Measurements from ENCODE around the gene LYZL1. TPM values are rescaled to one million over a fixed set of nuclear protein-coding genes. Genes with fewer than 3 reads are reported as not detected.
"Not testable (repeated sequence)": the region's sequence is repeated elsewhere in the genome, so short reads cannot be mapped to it uniquely, and the experiment has no call there.

Gene LYZL1
- total RNA-seq, 4 donors from 2014 or later = not detected

- 73 to 89% methylated on average over 4 to 6 of the region's 6 CpGs for WGBS, 2 donors (ENCODE audit: low coverage in 1 of 2)
- Histone ChIP-seq H3K4me3 (no peak overlapping the region), H3K36me3 (no peaks in the 10 kb centered on the region), H3K27me3 (no peaks in the 10 kb centered on the region), H3K27ac (no peak overlapping the region), H3K4me1 (peaks cover 0 to 24% (median 0%) of the 10 kb centered on the region in 3 donors), H3K9me3 (no peaks in the 10 kb centered on the region)
- TF ChIP-seq, protein P1, sequence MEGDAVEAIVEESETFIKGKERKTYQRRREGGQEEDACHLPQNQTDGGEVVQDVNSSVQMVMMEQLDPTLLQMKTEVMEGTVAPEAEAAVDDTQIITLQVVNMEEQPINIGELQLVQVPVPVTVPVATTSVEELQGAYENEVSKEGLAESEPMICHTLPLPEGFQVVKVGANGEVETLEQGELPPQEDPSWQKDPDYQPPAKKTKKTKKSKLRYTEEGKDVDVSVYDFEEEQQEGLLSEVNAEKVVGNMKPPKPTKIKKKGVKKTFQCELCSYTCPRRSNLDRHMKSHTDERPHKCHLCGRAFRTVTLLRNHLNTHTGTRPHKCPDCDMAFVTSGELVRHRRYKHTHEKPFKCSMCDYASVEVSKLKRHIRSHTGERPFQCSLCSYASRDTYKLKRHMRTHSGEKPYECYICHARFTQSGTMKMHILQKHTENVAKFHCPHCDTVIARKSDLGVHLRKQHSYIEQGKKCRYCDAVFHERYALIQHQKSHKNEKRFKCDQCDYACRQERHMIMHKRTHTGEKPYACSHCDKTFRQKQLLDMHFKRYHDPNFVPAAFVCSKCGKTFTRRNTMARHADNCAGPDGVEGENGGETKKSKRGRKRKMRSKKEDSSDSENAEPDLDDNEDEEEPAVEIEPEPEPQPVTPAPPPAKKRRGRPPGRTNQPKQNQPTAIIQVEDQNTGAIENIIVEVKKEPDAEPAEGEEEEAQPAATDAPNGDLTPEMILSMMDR (IDR thresholded peaks at IDR 0.05) = no peak
- TF ChIP-seq POLR2A (IDR thresholded peaks at IDR 0.05) (no peak), POLR2AphosphoS5 (IDR thresholded peaks at IDR 0.05) (no peak), EP300 (IDR thresholded peaks at IDR 0.05) (no peak)
- ATAC-seq = no peak
Observed at GRCh38 chr10:29355411-29355991, 66.6 kb downstream of the LYZL1 start.

- WGBS, 2 donors (ENCODE audit: low coverage in 1 of 2) = 100% methylated on average over 1 of the region's 2 CpGs; no CpG with 5 or more reads in 1 of the 2 donors
- no peak overlapping the region for H3K27ac ChIP-seq
- H3K27me3 ChIP-seq = no peaks in the 10 kb centered on the region
- H3K9me3 ChIP-seq = no peaks in the 10 kb centered on the region
- H3K4me3 ChIP-seq = no peak overlapping the region
- TF ChIP-seq, protein P1 (IDR thresholded peaks at IDR 0.05) = no peak
- no peak for TF ChIP-seq POLR2A (IDR thresholded peaks at IDR 0.05)
- no peak for TF ChIP-seq EP300 (IDR thresholded peaks at IDR 0.05)
- no peak for TF ChIP-seq POLR2AphosphoS5 (IDR thresholded peaks at IDR 0.05)
- H3K36me3 ChIP-seq = no peaks in the 10 kb centered on the region
- H3K4me1 ChIP-seq = peaks cover 0 to 24% (median 0%) of the 10 kb centered on the region in 3 donors
- ATAC-seq = no peak
Observed at GRCh38 chr10:29356931-29357330, 68.1 kb downstream of the LYZL1 start.

DNA sequence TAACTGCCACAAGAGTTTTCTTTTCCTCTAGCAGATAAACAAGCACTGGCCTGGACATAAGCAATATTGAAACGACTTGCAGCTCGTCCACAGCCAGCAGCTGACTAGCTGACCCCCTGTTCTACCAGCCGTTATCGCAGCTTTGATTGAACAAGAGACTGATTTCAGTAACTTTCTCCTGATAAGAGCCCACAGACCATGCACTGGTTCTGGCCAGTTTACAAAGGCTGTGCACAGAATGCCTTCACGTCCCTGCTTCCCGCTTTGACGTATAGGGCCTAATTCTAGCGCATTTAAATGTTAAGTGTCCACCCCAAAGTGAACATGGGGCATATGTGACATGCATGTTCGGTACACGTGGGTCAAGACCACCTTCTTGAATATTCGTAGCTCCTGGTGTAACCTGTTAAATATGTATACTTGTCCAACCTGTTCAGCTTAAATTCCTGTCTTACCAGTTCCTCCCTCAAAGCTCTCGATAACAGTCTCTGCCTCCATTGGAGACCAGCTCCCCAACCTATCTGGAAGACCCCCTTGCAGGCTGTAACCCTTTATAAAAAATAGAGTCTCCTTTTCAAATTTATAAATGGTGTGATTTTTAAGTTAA, 69.2 kb downstream of the LYZL1 start:
- no peaks in the 10 kb centered on the region for H3K9me3 ChIP-seq
- WGBS, 2 donors (ENCODE audit: low coverage in 1 of 2) = 81 to 95% methylated on average over 9 to 10 of the region's 12 CpGs
- no peaks in the 10 kb centered on the region for H3K27me3 ChIP-seq
- peaks cover 0 to 21% (median 0%) of the 10 kb centered on the region in 3 donors for H3K4me1 ChIP-seq
- H3K4me3 ChIP-seq = no peak overlapping the region
- H3K36me3 ChIP-seq = no peaks in the 10 kb centered on the region
- TF ChIP-seq EP300 (IDR thresholded peaks at IDR 0.05) (no peak), POLR2A (IDR thresholded peaks at IDR 0.05) (no peak), POLR2AphosphoS5 (IDR thresholded peaks at IDR 0.05) (no peak)
- TF ChIP-seq, protein P1 (IDR thresholded peaks at IDR 0.05) = no peak
- no peak for ATAC-seq
- no peak overlapping the region for H3K27ac ChIP-seq

DNA sequence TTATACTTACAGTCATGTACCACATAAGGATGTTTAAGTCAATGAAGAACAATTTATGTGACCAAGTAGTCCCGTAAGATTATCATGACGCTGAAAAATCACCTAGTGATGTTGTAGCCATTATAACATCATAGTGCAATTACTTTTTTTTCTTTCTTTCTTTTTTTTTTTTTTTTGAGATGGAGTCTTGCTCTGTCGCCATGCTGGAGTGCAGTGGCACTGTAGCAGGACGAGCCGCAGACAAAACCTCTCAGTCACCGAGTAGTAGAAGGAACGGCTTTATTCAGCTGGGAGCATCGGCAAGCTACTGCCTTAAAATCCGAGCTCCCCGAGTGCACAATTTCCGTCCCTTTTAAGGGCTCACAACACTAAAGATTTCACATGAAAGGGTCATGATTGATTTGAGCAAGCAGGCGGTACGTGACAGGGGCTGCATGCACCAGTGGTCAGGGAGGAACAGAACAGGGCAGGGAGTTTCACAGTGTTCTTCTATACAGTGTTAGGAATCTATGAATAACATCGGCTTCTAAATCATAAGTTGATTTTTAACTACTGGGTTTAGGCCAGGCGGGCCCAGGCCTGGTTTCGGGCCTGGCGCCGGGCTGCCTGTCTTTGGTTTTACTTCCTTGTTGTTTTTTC, 71.5 kb downstream of the LYZL1 start:
- H3K4me1 ChIP-seq, ATAC-seq, H3K9me3 ChIP-seq, H3K4me3 ChIP-seq, H3K27me3 ChIP-seq, H3K36me3 ChIP-seq, H3K27ac ChIP-seq: not testable (repeated sequence)
- 95 to 100% methylated on average over 7 to 16 of the region's 18 CpGs for WGBS, 2 donors (ENCODE audit: low coverage in 1 of 2)

All from gastroesophageal sphincter (tissue), 4 donors.